ENCODE data around the gene NCOA1. TPM values are rescaled to one million over a fixed set of nuclear protein-coding genes. Genes with fewer than 3 reads are reported as not detected.

The NCOA1 gene
- total RNA-seq, 1 donor from 2014 or later: 25.1 TPM

- intact Hi-C loops (cut with micrococcal nuclease): loop anchor here (10.0 kb wide), 1 partner anchor 375 kb away; no protein-coding TSS in a partner anchor
These were observed 328.6 kb downstream of the NCOA1 start for GRCh38 chr2:24819442-24820174.

- intact Hi-C loops (cut with micrococcal nuclease): loop anchor here (10.0 kb wide), 1 partner anchor 375 kb away; no protein-coding TSS in a partner anchor
These were observed 329.1 kb downstream of the NCOA1 start for GRCh38 chr2:24820175-24820513.

Other genes starting within 250 kb of the NCOA1 start
- gene ITSN2, start 130.7 kb upstream of the NCOA1 start, total RNA-seq: 90.8 and 101 TPM in 2 replicates

All from T-helper 1 cell treated with Interleukin-12 subunit alpha and Interleukin-12 subunit beta and Interleukin-4 antibody, amounts not matched to agents 30 ng/mL and 1 ng/mL, for 36 hours (primary cell).